ENCODE data around the gene HNRNPD. TPM values are rescaled to one million over a fixed set of nuclear protein-coding genes. Genes with fewer than 3 reads are reported as not detected.
"Not testable (repeated sequence)": the region's sequence is repeated elsewhere in the genome, so short reads cannot be mapped to it uniquely, and the experiment has no call there.

HNRNPD gene
- polyA plus RNA-seq, 3 donors = 97.6 to 174 (median 149) TPM

- no peak overlapping the region for H3K9ac ChIP-seq (ENCODE audit: insufficient read depth, low read length, poor library complexity, severe bottlenecking)
- H3K4me1 Mint-ChIP-seq = peaks cover 2% of the 10 kb centered on the region
- no peaks in the 10 kb centered on the region for H3K36me3 ChIP-seq (replicated peaks in 1 of 2; ENCODE audit: control insufficient read depth in 1 of 2, insufficient read depth in 2 of 2, low read length in 2 of 2)
- intact Hi-C loops (cut with micrococcal nuclease) = no loop called here
- no peaks in the 10 kb centered on the region for H3K36me3 Mint-ChIP-seq
- no peak overlapping the region for H3K4me2 ChIP-seq (replicated peaks; ENCODE audit: extremely low read depth, low read length, poor library complexity, severe bottlenecking)
- no peaks in the 10 kb centered on the region for H3K79me2 ChIP-seq (ENCODE audit: insufficient read depth, low read length)
- H3K9me3 ChIP-seq (replicated peaks in 1 of 2; ENCODE audit: control insufficient read depth in 1 of 2, insufficient read depth in 1 of 2, low read length in 2 of 2) = no peaks in the 10 kb centered on the region
- DNase-seq = no peak
- H3K27ac Mint-ChIP-seq = no peak overlapping the region
- H3K4me3 Mint-ChIP-seq = no peak overlapping the region
- H3K27me3 ChIP-seq (ENCODE audit: control insufficient read depth in 2 of 2, insufficient read depth in 2 of 2, low read length in 2 of 2) = no peaks in the 10 kb centered on the region
- 70% methylated on average over 12 of the region's 12 CpGs for WGBS (ENCODE audit: insufficient coverage)
- H3K27me3 Mint-ChIP-seq (ENCODE audit: low read depth in 3 of 3) = peaks cover 5 to 7% (median 5%) of the 10 kb centered on the region in 3 donors
- H2AFZ ChIP-seq (ENCODE audit: insufficient read depth, low read depth, low read length, poor library complexity, severe bottlenecking) = no peak overlapping the region
- no peak overlapping the region for H3K27ac ChIP-seq (ENCODE audit: low read depth in 1 of 2, low read length in 2 of 2)
- H4K20me1 ChIP-seq (ENCODE audit: insufficient read depth, low read length) = no peaks in the 10 kb centered on the region
- H3K4me3 ChIP-seq (replicated peaks in 1 of 3; ENCODE audit: low read depth in 2 of 3, low read length in 3 of 3) = no peak overlapping the region
- H3K4me1 ChIP-seq (ENCODE audit: control insufficient read depth in 1 of 2, insufficient read depth in 2 of 2, low read length in 2 of 2) = no peaks in the 10 kb centered on the region
- peaks cover 0 to 10% (median 3%) of the 10 kb centered on the region in 7 donors for H3K9me3 Mint-ChIP-seq
- no peak for TF ChIP-seq CTCF (IDR thresholded peaks at IDR 0.05)
Measured at GRCh38 chr4:82415922-82416365, 42.2 kb upstream of the HNRNPD start.

- H3K4me1 ChIP-seq (ENCODE audit: control insufficient read depth in 1 of 2, insufficient read depth in 2 of 2, low read length in 2 of 2); H3K79me2 ChIP-seq (ENCODE audit: insufficient read depth, low read length); DNase-seq; H3K27ac ChIP-seq (ENCODE audit: low read depth in 1 of 2, low read length in 2 of 2); H3K4me3 ChIP-seq (replicated peaks in 1 of 3; ENCODE audit: low read depth in 2 of 3, low read length in 3 of 3); H3K4me2 ChIP-seq (replicated peaks; ENCODE audit: extremely low read depth, low read length, poor library complexity, severe bottlenecking); H2AFZ ChIP-seq (ENCODE audit: insufficient read depth, low read depth, low read length, poor library complexity, severe bottlenecking); H3K4me1 Mint-ChIP-seq; H3K27me3 ChIP-seq (ENCODE audit: control insufficient read depth in 2 of 2, insufficient read depth in 2 of 2, low read length in 2 of 2); H3K27me3 Mint-ChIP-seq (ENCODE audit: low read depth in 3 of 3); H3K9me3 Mint-ChIP-seq; H4K20me1 ChIP-seq (ENCODE audit: insufficient read depth, low read length); intact Hi-C loops (cut with micrococcal nuclease); H3K36me3 Mint-ChIP-seq; H3K9ac ChIP-seq (ENCODE audit: insufficient read depth, low read length, poor library complexity, severe bottlenecking); H3K36me3 ChIP-seq (replicated peaks in 1 of 2; ENCODE audit: control insufficient read depth in 1 of 2, insufficient read depth in 2 of 2, low read length in 2 of 2); H3K9me3 ChIP-seq (replicated peaks in 1 of 2; ENCODE audit: control insufficient read depth in 1 of 2, insufficient read depth in 1 of 2, low read length in 2 of 2); H3K4me3 Mint-ChIP-seq: not testable (repeated sequence)
- WGBS (ENCODE audit: insufficient coverage) = 70% methylated on average over 7 of the region's 11 CpGs
- H3K27ac Mint-ChIP-seq = peak overlapping the region in 2 of 7 donors; percentile 45 to 48
Measured at GRCh38 chr4:82415061-82415460, 41.3 kb upstream of the HNRNPD start.

Measured in CD14-positive monocyte (primary cell).